Muscle of leg (tissue), 11 donors: Measurements from ENCODE around the gene IQSEC1. TPM values are rescaled to one million over a fixed set of nuclear protein-coding genes. Genes with fewer than 3 reads are reported as not detected.

Experiments used
- DNase-seq: peaks from one replicate; pipeline ENCODE4 v3.0.0; 2013
- H3K27ac ChIP-seq: one replicate; pipeline ENCODE4 v1.5.1; 2013; ENCODE audit warnings: mild to moderate bottlenecking, low read length, control low read depth
- H3K27me3 ChIP-seq: one replicate; pipeline ENCODE4 v1.6.1; 2013; ENCODE audit warnings: low read length; ENCODE audit not compliant: control insufficient read depth, insufficient read depth
- H3K36me3 ChIP-seq: one replicate; pipeline ENCODE4 v1.6.1; 2013; ENCODE audit warnings: low read length; ENCODE audit not compliant: control insufficient read depth, insufficient read depth
- H3K4me1 ChIP-seq: one replicate; pipeline ENCODE4 v1.6.1; 2013; ENCODE audit warnings: low read length; ENCODE audit not compliant: control insufficient read depth, insufficient read depth
- H3K4me3 ChIP-seq: one replicate; pipeline ENCODE4 v1.5.1; 2013; ENCODE audit warnings: low read length, control low read depth
- H3K9me3 ChIP-seq: replicated peaks from 2 replicates; pipeline ENCODE4 v1.6.1; 2013; ENCODE audit warnings: low read depth, low read length; ENCODE audit not compliant: control insufficient read depth
- WGBS: methylation state at CpG from one replicate; pipeline ENCODE4 v1.1.5; 2013; ENCODE audit warnings: missing lambda C conversion rate; ENCODE audit not compliant: insufficient coverage; 5-methylcytosine and 5-hydroxymethylcytosine counted together
- polyA plus RNA-seq, 8 donors: library from polyadenylated mRNA; unstranded; fragments of 120-200 nt; gene quantifications; one replicate each; pipeline versions ENCODE4 v1.2.1 to v1.2.3, GENCODE V29; 2013; ENCODE audit warnings: inconsistent platforms in 1 of 8, low replicate concordance in 1 of 8; ENCODE audit not compliant: insufficient read length in 8 of 8, insufficient read depth in 1 of 8
- total RNA-seq: library from RNA; stranded (reverse); fragments of 120-200 nt; gene quantifications from one replicate; pipeline ENCODE4 v1.2.4, GENCODE V29; 2013

The IQSEC1 gene
- total and polyA plus RNA-seq, 9 donors, result 25.1 to 48.3 (median 43.8) TPM

- peaks cover 11% of the 10 kb centered on the region for H3K4me1 ChIP-seq
- no peaks in the 10 kb centered on the region for H3K36me3 ChIP-seq
- H3K4me3 ChIP-seq, result no peak overlapping the region
- no peaks in the 10 kb centered on the region for H3K9me3 ChIP-seq
- 22% methylated on average over 13 of the region's 21 CpGs for WGBS
- DNase-seq, result peak; percentile 51
- no peak overlapping the region for H3K27ac ChIP-seq
- peaks cover 13% of the 10 kb centered on the region for H3K27me3 ChIP-seq
These were observed 22.2 kb upstream of the IQSEC1 start for GRCh38 chr3:13095408-13095937.

- WGBS, result 78% methylated on average over 7 of the region's 10 CpGs
- H3K9me3 ChIP-seq, result no peaks in the 10 kb centered on the region
- peak; percentile 26 for DNase-seq
- peaks cover 13% of the 10 kb centered on the region for H3K27me3 ChIP-seq
- no peaks in the 10 kb centered on the region for H3K36me3 ChIP-seq
- H3K27ac ChIP-seq, result no peak overlapping the region
- peaks cover 11% of the 10 kb centered on the region for H3K4me1 ChIP-seq
- H3K4me3 ChIP-seq, result no peak overlapping the region
These were observed 20.5 kb upstream of the IQSEC1 start for GRCh38 chr3:13093687-13094086.

- Histone ChIP-seq H3K36me3 (no peaks in the 10 kb centered on the region), H3K27me3 (peaks cover 13% of the 10 kb centered on the region), H3K4me1 (peaks cover 14% of the 10 kb centered on the region), H3K27ac (no peak overlapping the region), H3K4me3 (no peak overlapping the region), H3K9me3 (no peaks in the 10 kb centered on the region)
- WGBS, result 51% methylated on average over 21 of the region's 23 CpGs
- DNase-seq, result peak; percentile 76
These were observed 19.7 kb upstream of the IQSEC1 start for GRCh38 chr3:13092621-13093617.

- Histone ChIP-seq H3K27me3 (peaks cover 13% of the 10 kb centered on the region), H3K36me3 (no peaks in the 10 kb centered on the region), H3K4me3 (no peak overlapping the region), H3K4me1 (peaks cover 14% of the 10 kb centered on the region), H3K9me3 (no peaks in the 10 kb centered on the region), H3K27ac (no peak overlapping the region)
- DNase-seq, result peak; percentile 78
- WGBS, result 28% methylated on average over 14 of the region's 20 CpGs
These were observed 18.8 kb upstream of the IQSEC1 start for GRCh38 chr3:13091898-13092611.

GRCh38 chr3:13088028-13089006 lies 15.1 kb upstream of the IQSEC1 start:
- no peak overlapping the region for H3K27ac ChIP-seq
- H3K4me1 ChIP-seq, result peaks cover 8% of the 10 kb centered on the region
- DNase-seq, result peak; percentile 29
- H3K36me3 ChIP-seq, result no peaks in the 10 kb centered on the region
- WGBS, result 48% methylated on average over 13 of the region's 14 CpGs
- H3K27me3 ChIP-seq, result peaks cover 2% of the 10 kb centered on the region
- H3K9me3 ChIP-seq, result no peaks in the 10 kb centered on the region
- H3K4me3 ChIP-seq, result no peak overlapping the region

GRCh38 chr3:13087320-13087990 lies 14.2 kb upstream of the IQSEC1 start:
- WGBS, result 65% methylated on average over 2 of the region's 11 CpGs
- no peak overlapping the region for H3K27ac ChIP-seq
- no peaks in the 10 kb centered on the region for H3K36me3 ChIP-seq
- peaks cover 2% of the 10 kb centered on the region for H3K27me3 ChIP-seq
- no peak overlapping the region for H3K4me3 ChIP-seq
- no peak for DNase-seq
- H3K9me3 ChIP-seq, result no peaks in the 10 kb centered on the region
- H3K4me1 ChIP-seq, result peaks cover 8% of the 10 kb centered on the region

- no peaks in the 10 kb centered on the region for H3K9me3 ChIP-seq
- no peak overlapping the region for H3K27ac ChIP-seq
- H3K27me3 ChIP-seq, result peaks cover 2% of the 10 kb centered on the region
- H3K36me3 ChIP-seq, result no peaks in the 10 kb centered on the region
- peaks cover 3% of the 10 kb centered on the region for H3K4me1 ChIP-seq
- no peak overlapping the region for H3K4me3 ChIP-seq
- WGBS, result 92% methylated on average over 7 of the region's 7 CpGs
- DNase-seq, result no peak
These were observed 13.3 kb upstream of the IQSEC1 start for GRCh38 chr3:13086531-13086981.

- Histone ChIP-seq H3K27ac (no peak overlapping the region), H3K27me3 (peaks cover 2% of the 10 kb centered on the region), H3K4me1 (peaks cover 3% of the 10 kb centered on the region), H3K4me3 (no peak overlapping the region), H3K36me3 (no peaks in the 10 kb centered on the region), H3K9me3 (no peaks in the 10 kb centered on the region)
- no peak for DNase-seq
- WGBS, result 96% methylated on average over 2 of the region's 8 CpGs
These were observed 12.6 kb upstream of the IQSEC1 start for GRCh38 chr3:13085846-13086179.
